Chondrocyte (in vitro differentiated cells): Measurements from ENCODE around the gene C11orf24. TPM values are rescaled to one million over a fixed set of nuclear protein-coding genes. Genes with fewer than 3 reads are reported as not detected.

Experiments
- DNase-seq: peaks from one replicate; pipeline ENCODE4 v3.0.0; 2021; ENCODE audit warnings: mixed read lengths, low spot score
- H3K27ac Mint-ChIP-seq: one replicate; pipeline ENCODE4 v1.8.0; 2021; ENCODE audit warnings: mild to moderate bottlenecking, moderate library complexity, mixed read lengths; ENCODE audit not compliant: unreplicated experiment
- H3K27me3 Mint-ChIP-seq: 2 replicates; pipeline ENCODE4 v1.8.0; 2021; ENCODE audit warnings: low read depth, mixed read lengths
- H3K36me3 Mint-ChIP-seq: 2 replicates; pipeline ENCODE4 v1.8.0; 2021; ENCODE audit warnings: low read depth, mixed read lengths
- H3K4me1 Mint-ChIP-seq: 2 replicates; pipeline ENCODE4 v1.8.0; 2021; ENCODE audit warnings: low read depth, mild to moderate bottlenecking, mixed read lengths
- H3K4me3 Mint-ChIP-seq: one replicate; pipeline ENCODE4 v1.8.0; 2021; ENCODE audit warnings: mild to moderate bottlenecking, moderate library complexity, mixed read lengths; ENCODE audit not compliant: unreplicated experiment
- H3K9me3 Mint-ChIP-seq: 2 replicates; pipeline ENCODE4 v1.8.0; 2021; ENCODE audit warnings: low read depth, mixed read lengths
- total RNA-seq: library from RNA; stranded (reverse); gene quantifications from 3 replicates; pipeline ENCODE4 v1.2.1, GENCODE V29; 2021
- TF ChIP-seq, protein P1 (sequence below): fragments of 200-600 bp; sonication (generic); IDR thresholded peaks from 2 replicates; pipeline ENCODE4 v1.5.0; 2021; ENCODE audit warnings: antibody characterized with exemption, mild to moderate bottlenecking, moderate library complexity

The C11orf24 gene
- total RNA-seq, 1 donor from 2014 or later: 104 TPM

DNA sequence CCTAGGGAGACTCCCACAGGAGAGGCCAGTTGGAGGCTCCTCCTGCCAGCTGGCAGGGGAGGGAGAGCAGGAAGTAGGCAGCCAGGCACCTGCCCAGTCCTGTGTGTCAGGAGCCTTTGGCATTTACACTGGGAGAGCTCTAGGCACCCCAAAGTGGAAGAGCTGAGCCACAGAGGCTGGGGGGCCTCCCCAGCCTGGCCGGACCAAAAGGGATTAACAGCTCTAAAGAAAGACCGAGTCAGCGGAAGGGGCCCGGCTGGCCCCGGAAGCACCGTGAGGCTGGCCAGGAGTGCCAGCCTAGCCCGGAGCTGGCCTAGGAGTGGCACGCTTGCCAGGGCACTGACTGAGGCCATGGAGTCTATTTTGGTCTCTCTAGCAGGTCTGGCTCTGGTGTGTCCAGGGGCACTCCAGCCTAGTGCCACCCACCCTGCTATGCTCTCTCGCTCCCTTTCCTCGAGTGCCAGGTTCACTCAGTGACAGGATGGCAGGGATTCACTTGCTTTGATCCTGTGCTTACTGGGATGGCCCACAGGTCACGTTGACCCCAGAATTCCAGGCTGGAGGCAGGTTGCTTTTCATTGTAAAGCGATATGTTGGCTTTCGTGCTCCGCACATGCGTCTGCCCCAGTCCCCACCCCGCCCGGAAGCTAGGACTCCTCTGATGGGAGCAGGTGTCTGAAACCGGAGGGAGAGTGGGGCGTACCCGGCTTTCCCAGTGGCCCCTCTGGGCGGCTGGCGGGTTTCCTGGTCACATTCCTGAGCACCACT is 55.4 kb downstream of the C11orf24 start:
- DNase-seq: no peak
- H3K9me3 Mint-ChIP-seq: no peaks in the 10 kb centered on the region
- H3K4me3 Mint-ChIP-seq: no peak overlapping the region
- H3K36me3 Mint-ChIP-seq: no peaks in the 10 kb centered on the region
- no peak overlapping the region for H3K27ac Mint-ChIP-seq
- TF ChIP-seq, protein P1, sequence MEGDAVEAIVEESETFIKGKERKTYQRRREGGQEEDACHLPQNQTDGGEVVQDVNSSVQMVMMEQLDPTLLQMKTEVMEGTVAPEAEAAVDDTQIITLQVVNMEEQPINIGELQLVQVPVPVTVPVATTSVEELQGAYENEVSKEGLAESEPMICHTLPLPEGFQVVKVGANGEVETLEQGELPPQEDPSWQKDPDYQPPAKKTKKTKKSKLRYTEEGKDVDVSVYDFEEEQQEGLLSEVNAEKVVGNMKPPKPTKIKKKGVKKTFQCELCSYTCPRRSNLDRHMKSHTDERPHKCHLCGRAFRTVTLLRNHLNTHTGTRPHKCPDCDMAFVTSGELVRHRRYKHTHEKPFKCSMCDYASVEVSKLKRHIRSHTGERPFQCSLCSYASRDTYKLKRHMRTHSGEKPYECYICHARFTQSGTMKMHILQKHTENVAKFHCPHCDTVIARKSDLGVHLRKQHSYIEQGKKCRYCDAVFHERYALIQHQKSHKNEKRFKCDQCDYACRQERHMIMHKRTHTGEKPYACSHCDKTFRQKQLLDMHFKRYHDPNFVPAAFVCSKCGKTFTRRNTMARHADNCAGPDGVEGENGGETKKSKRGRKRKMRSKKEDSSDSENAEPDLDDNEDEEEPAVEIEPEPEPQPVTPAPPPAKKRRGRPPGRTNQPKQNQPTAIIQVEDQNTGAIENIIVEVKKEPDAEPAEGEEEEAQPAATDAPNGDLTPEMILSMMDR: no peak
- H3K4me1 Mint-ChIP-seq: peaks cover 20% of the 10 kb centered on the region
- peaks cover 2% of the 10 kb centered on the region for H3K27me3 Mint-ChIP-seq

DNA sequence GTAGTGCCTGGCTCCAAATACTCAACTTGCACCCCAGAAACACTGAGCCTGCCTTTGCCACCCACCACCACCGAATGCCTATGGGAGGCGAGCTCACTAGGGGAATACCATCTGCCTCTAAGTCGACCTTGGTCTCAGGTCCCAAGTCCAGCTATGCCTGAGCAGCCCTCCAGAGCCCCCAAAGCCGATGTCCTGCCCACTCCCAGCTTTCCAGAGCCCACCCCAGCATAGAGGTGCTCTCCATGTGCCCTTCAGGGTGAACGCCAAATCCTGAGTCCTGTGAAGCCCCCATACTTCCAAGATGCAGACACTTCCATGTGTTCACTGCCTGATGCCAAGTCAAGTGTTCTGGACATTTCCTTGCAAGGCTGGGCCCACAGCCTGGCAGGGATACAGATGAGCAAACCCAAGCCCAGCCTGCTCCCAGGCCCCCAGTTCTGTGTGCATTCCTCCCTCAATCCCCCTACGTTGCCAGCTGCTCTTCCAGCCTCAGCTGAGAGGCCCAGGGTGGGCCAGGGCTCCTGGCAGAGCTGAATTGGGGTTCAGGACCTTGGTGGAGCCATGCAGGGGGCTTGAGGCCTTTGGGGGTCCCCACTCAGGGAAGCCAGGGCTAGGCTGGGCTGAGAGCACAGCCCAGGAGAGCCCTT is 56.1 kb downstream of the C11orf24 start:
- Mint-ChIP-seq H3K4me3 (peak overlapping the region; percentile 50), H3K36me3 (no peaks in the 10 kb centered on the region), H3K27me3 (peaks cover 2% of the 10 kb centered on the region), H3K9me3 (no peaks in the 10 kb centered on the region), H3K27ac (no peak overlapping the region), H3K4me1 (peaks cover 27% of the 10 kb centered on the region)
- TF ChIP-seq, protein P1: no peak
- no peak for DNase-seq

DNA sequence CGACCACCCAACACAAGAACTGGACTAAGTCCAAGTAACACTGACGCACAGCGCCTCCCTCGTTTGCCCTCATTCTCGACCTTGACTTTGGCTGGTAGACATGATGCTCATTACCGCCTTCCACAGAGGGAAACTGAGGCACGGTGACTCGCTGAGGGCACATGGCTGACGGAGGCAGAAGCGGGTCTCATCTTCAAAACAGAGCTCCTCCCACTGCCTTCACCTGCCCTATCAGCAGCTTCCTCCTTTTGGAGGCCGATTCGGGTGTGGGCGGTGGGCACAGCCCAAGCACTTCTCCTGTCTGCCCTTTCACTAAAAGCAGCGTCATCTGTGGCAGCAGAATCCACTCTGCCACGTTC is 56.7 kb downstream of the C11orf24 start:
- Mint-ChIP-seq H3K27me3 (peaks cover 2% of the 10 kb centered on the region), H3K4me3 (peak overlapping the region; percentile 50), H3K4me1 (peaks cover 33% of the 10 kb centered on the region), H3K9me3 (no peaks in the 10 kb centered on the region), H3K36me3 (no peaks in the 10 kb centered on the region), H3K27ac (no peak overlapping the region)
- TF ChIP-seq, protein P1: no peak
- DNase-seq: no peak

DNA sequence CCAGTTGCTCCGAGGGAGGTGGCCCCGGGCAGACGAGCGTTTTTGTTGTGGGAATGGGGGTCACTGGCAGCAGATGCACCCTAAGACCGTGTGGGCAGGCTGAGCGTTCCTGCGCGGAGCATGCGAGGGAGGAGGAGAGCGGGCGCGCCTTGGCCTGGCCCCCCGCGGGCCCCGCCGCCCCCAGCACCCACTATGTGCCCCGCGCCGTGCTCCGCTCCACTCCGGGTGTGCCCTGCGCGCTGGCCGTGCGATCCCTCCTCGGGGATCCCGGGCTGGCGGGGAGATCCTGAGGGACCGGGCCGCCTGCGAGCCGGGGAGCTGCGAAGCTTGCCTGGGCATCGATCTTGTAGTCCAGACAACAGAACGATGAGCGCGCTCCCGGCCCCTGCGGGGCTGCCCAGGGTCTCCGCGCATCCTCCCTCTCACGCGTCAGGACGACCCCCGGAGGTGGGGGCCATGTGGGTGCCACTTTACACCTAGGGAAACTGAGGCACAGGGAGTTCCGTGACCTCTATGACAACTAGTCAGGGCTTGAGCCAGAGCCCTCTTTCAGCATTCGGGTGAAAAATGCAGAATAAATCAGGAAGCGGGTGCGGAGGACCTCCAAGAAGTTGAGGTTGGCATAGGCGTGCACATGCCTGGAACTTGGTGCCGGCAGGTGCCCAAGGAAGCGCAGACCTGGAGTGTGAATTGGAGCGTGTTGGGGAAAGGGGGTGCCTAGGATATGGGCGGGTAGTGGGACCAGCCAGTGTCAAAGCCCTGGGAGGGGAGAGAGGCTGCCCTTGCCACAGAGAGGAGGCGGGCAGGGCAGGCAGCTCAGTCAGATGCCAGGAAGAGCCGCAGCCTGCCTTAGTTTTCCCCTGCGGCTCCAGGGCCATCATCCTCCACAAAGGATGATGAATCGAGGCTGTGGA is 57.3 kb downstream of the C11orf24 start:
- H3K27ac Mint-ChIP-seq: no peak overlapping the region
- peak overlapping the region; percentile 72 for H3K4me3 Mint-ChIP-seq
- peaks cover 37% of the 10 kb centered on the region for H3K4me1 Mint-ChIP-seq
- H3K27me3 Mint-ChIP-seq: no peaks in the 10 kb centered on the region
- TF ChIP-seq, protein P1: peak; percentile 13
- H3K9me3 Mint-ChIP-seq: no peaks in the 10 kb centered on the region
- H3K36me3 Mint-ChIP-seq: no peaks in the 10 kb centered on the region
- DNase-seq: peak; percentile 90
